Activated CD4-positive, alpha-beta T cell treated with anti-CD3 and anti-CD28 coated beads, Interleukin-2, amount 50 U/mL, for 24 hours (primary cell): ENCODE results near the gene MIER3.

ENCODE experiments used
- DNase-seq, 2 donors: peaks; one replicate each; pipeline ENCODE4 v3.0.0-alpha.2; 2020; ENCODE audit warnings: low read depth in 1 of 2, low spot score in 1 of 2

Gene MIER3

GRCh38 chr5:56959326-56959725 is 7.4 kb upstream of the MIER3 start:
- DNase-seq = no peak

GRCh38 chr5:56958595-56958994 is 6.7 kb upstream of the MIER3 start:
- DNase-seq = no peak

- DNase-seq = no peak
These were observed 2.3 kb upstream of the MIER3 start for GRCh38 chr5:56954262-56954661.

- peak; percentile 3 to 10 for DNase-seq
These were observed 587 bp downstream of the MIER3 start for GRCh38 chr5:56951126-56951945.

GRCh38 chr5:56950626-56951125 is 1.2 kb downstream of the MIER3 start:
- peak; percentile 12 to 37 for DNase-seq

- no peak for DNase-seq
These were observed 4.9 kb downstream of the MIER3 start for GRCh38 chr5:56947052-56947451.

GRCh38 chr5:56941981-56942380 is 9.9 kb downstream of the MIER3 start:
- no peak for DNase-seq

- DNase-seq = no peak
These were observed 13.1 kb downstream of the MIER3 start for GRCh38 chr5:56938858-56939257.

- DNase-seq = no peak
These were observed 17.6 kb downstream of the MIER3 start for GRCh38 chr5:56934325-56934724.

- DNase-seq = no peak
These were observed 29.0 kb downstream of the MIER3 start for GRCh38 chr5:56922922-56923321.

- DNase-seq = no peak
These were observed 31.8 kb downstream of the MIER3 start for GRCh38 chr5:56919942-56920662.

- no peak for DNase-seq
These were observed 33.9 kb downstream of the MIER3 start for GRCh38 chr5:56918054-56918453.

- DNase-seq = no peak
These were observed 34.4 kb downstream of the MIER3 start for GRCh38 chr5:56917534-56917933.

GRCh38 chr5:56914678-56915077 is 37.2 kb downstream of the MIER3 start:
- no peak for DNase-seq

- no peak for DNase-seq
These were observed 38.2 kb downstream of the MIER3 start for GRCh38 chr5:56913766-56914165.

GRCh38 chr5:56910210-56910965 is 41.5 kb downstream of the MIER3 start:
- DNase-seq = no peak

- peak; percentile 74 to 90 for DNase-seq
These were observed 42.4 kb downstream of the MIER3 start, which contains the start of gene SETD9 for GRCh38 chr5:56909294-56910209. SETD9 (plus strand) TSS chr5:56909596; CDS start chr5:56909646, 50 bp downstream.

- no peak for DNase-seq
These were observed 43.0 kb downstream of the MIER3 start for GRCh38 chr5:56908942-56909293.

- peak in 1 of 2 donors; percentile 38 for DNase-seq
These were observed 50.9 kb downstream of the MIER3 start for GRCh38 chr5:56900858-56901578.

- no peak for DNase-seq
These were observed 51.5 kb downstream of the MIER3 start for GRCh38 chr5:56900395-56900794.
